Measurements from ENCODE around the gene MELTF. TPM values are rescaled to one million over a fixed set of nuclear protein-coding genes. Genes with fewer than 3 reads are reported as not detected.
"Not testable (repeated sequence)": the region's sequence is repeated elsewhere in the genome, so short reads cannot be mapped to it uniquely, and the experiment has no call there.

Gene MELTF
- 11.8 TPM for total RNA-seq

GRCh38 chr3:197029511-197030167, at the start of gene MELTF:
MELTF (minus strand) TSS chr3:197029817; CDS start chr3:197029702, 115 bp downstream.
- DNase-seq (ENCODE audit: low read depth in 2 of 3, low spot score in 2 of 3) = peak; percentile 50 to 73 (median 66)

GRCh38 chr3:197076415-197076814, 46.8 kb upstream of the MELTF start:
- DNase-seq (ENCODE audit: low read depth in 2 of 3, low spot score in 2 of 3) = no peak

GRCh38 chr3:197068077-197068476, 38.5 kb upstream of the MELTF start:
- DNase-seq (ENCODE audit: low read depth in 2 of 3, low spot score in 2 of 3) = no peak

- no peak for DNase-seq (ENCODE audit: low read depth in 2 of 3, low spot score in 2 of 3)
Observed at GRCh38 chr3:197064771-197065170, 35.2 kb upstream of the MELTF start.

GRCh38 chr3:197062446-197062845, 32.8 kb upstream of the MELTF start:
- DNase-seq (ENCODE audit: low read depth in 2 of 3, low spot score in 2 of 3) = no peak

- not testable (repeated sequence) for DNase-seq (ENCODE audit: low read depth in 2 of 3, low spot score in 2 of 3)
Observed at GRCh38 chr3:197051637-197052036, 22.0 kb upstream of the MELTF start.

GRCh38 chr3:197050511-197050910, 20.9 kb upstream of the MELTF start:
- no peak for DNase-seq (ENCODE audit: low read depth in 2 of 3, low spot score in 2 of 3)

- no peak for DNase-seq (ENCODE audit: low read depth in 2 of 3, low spot score in 2 of 3)
Observed at GRCh38 chr3:197042539-197042938, 12.9 kb upstream of the MELTF start.

GRCh38 chr3:197041875-197042488, 12.4 kb upstream of the MELTF start:
- DNase-seq (ENCODE audit: low read depth in 2 of 3, low spot score in 2 of 3) = no peak

GRCh38 chr3:197040658-197041057, 11.0 kb upstream of the MELTF start:
- no peak for DNase-seq (ENCODE audit: low read depth in 2 of 3, low spot score in 2 of 3)

GRCh38 chr3:197038679-197039462, 9.3 kb upstream of the MELTF start:
- no peak for DNase-seq (ENCODE audit: low read depth in 2 of 3, low spot score in 2 of 3)

- DNase-seq (ENCODE audit: low read depth in 2 of 3, low spot score in 2 of 3) = no peak
Observed at GRCh38 chr3:197035577-197035976, 6.0 kb upstream of the MELTF start.

GRCh38 chr3:197034778-197035177, 5.2 kb upstream of the MELTF start:
- DNase-seq (ENCODE audit: low read depth in 2 of 3, low spot score in 2 of 3) = not testable (repeated sequence)

- DNase-seq (ENCODE audit: low read depth in 2 of 3, low spot score in 2 of 3) = not testable (repeated sequence)
Observed at GRCh38 chr3:197033764-197034163, 4.1 kb upstream of the MELTF start.

- DNase-seq (ENCODE audit: low read depth in 2 of 3, low spot score in 2 of 3) = peak in 2 of 3 donors; percentile 79 to 85
Observed at GRCh38 chr3:197031315-197032285, 2.0 kb upstream of the MELTF start.

GRCh38 chr3:197030379-197031314, 1.0 kb upstream of the MELTF start:
- no peak for DNase-seq (ENCODE audit: low read depth in 2 of 3, low spot score in 2 of 3)

- DNase-seq (ENCODE audit: low read depth in 2 of 3, low spot score in 2 of 3) = peak in 1 of 3 donors; percentile 22
Observed at GRCh38 chr3:197028728-197029510, 698 bp downstream of the MELTF start.

- DNase-seq (ENCODE audit: low read depth in 2 of 3, low spot score in 2 of 3) = peak in 1 of 3 donors; percentile 8
Observed at GRCh38 chr3:197027896-197028727, 1.5 kb downstream of the MELTF start.

All from hematopoietic multipotent progenitor cell (in vitro differentiated cells).